OCI-LY7 (cell line): ENCODE measurements around the gene PDK1.

Experiments used
- CTCF ChIP-seq: fragments of 200-600 bp; sonication (generic); conservative IDR thresholded peaks from 2 replicates; pipeline ENCODE4 v1.5.1; 2014; ENCODE audit warnings: mild to moderate bottlenecking, antibody characterized with exemption, low read length, moderate library complexity, mixed read lengths
- EZH2phosphoT487 ChIP-seq: fragments of 200-600 bp; sonication (generic); IDR thresholded peaks from 2 replicates; pipeline ENCODE4 v1.6.1; 2018; ENCODE audit warnings: low read depth, borderline replicate concordance, mild to moderate bottlenecking, mixed run types, antibody characterized with exemption, low read length, moderate library complexity, mixed read lengths

GRCh38 chr2:172615727-172616261 is 59.9 kb downstream of the PDK1 start:
- no peak for TF ChIP-seq CTCF
- TF ChIP-seq EZH2phosphoT487: no peak
